DMS153 treated with DMSO at 0.1 percent for 48 hours (cell line): Measurements from ENCODE around the gene TMEM256.
A peak's percentile ranks its signal among the peaks of the same experiment; 100 is the strongest.

ENCODE experiments used
- DNase-seq: peaks from one replicate; lab custom pipeline; 2025; ENCODE audit not compliant: unreplicated experiment; lab: John Stamatoyannopoulos, UW

TMEM256 gene

DNA sequence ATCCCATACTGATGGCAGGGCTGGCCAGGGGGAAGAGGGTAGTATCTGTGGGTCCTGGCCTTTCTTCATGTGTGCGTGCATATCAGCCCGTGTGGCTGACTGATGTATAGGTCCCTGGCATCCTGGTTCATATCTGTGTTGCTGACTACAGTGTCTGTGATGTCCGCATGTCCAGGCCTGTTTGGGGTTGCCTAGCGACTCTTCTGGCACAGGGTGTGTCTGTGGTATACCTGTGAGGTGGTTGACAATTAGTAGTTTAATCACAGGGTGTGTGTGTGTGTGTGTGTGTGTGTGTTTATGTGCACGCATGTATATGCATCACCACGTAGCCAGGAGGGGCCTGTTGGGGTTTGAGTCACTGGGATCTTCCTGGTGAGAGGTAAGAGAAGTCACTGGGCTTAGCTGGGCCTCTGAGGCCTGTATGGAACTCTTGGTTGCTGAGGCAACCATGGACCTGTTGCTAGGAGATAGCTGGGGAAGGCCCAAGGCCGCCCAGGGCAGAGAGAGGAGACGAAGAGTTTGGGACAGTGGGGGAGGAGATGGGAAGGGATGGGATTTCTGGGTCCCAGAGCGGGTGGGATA is 49.5 kb downstream of the TMEM256 start:
- DNase-seq = peak; percentile 22
